Vagina (tissue), 2 donors: ENCODE data around the gene PCNA. TPM values are rescaled to one million over a fixed set of nuclear protein-coding genes. Genes with fewer than 3 reads are reported as not detected.

Experiments
- DNase-seq, 2 donors: peaks; one replicate each; pipeline ENCODE4 v3.0.0-alpha.2; 2017; ENCODE audit errors: extremely low spot score in 2 of 2
- H3K27ac ChIP-seq: fragments of 200-600 bp; sonication (generic); one replicate; pipeline ENCODE4 v1.5.1; 2019
- H3K27me3 ChIP-seq: fragments of 200-600 bp; sonication (generic); one replicate; pipeline ENCODE4 v1.5.1; 2019
- H3K36me3 ChIP-seq, 2 donors: fragments of 200-600 bp; sonication (generic); one replicate each; pipeline ENCODE4 v1.5.1; 2017 to 2019
- H3K4me1 ChIP-seq: fragments of 200-600 bp; sonication (generic); one replicate; pipeline ENCODE4 v1.5.1; 2019
- H3K4me3 ChIP-seq, 2 donors: fragments of 200-600 bp; sonication (generic); 1 replicate in 1 of 2; 2 replicates in 1 of 2; pipeline ENCODE4 v1.5.1; 2016 to 2019
- H3K9me3 ChIP-seq: fragments of 200-600 bp; sonication (generic); one replicate; pipeline ENCODE4 v1.5.1; 2019
- POLR2A ChIP-seq, 2 donors: fragments of 450-650 bp; IDR thresholded peaks; one replicate each; pipeline ENCODE4 v1.6.1; 2017; ENCODE audit warnings: antibody characterized with exemption in 2 of 2, mild to moderate bottlenecking in 2 of 2, moderate library complexity in 2 of 2
- POLR2AphosphoS5 ChIP-seq, 2 donors: sonication (generic); formaldehyde crosslinking; IDR thresholded peaks; one replicate each; pipeline ENCODE4 v1.9.0; 2017; ENCODE audit warnings: antibody characterized with exemption in 2 of 2, mild to moderate bottlenecking in 2 of 2, low read depth in 1 of 2; ENCODE audit not compliant: insufficient read depth in 1 of 2
- intact Hi-C: fragments of 100-400 bp; cut with DNase I; formaldehyde crosslinking; loops from one replicate; pipeline ENCODE4 v1.15.1; 2023
- small RNA-seq: library from RNA; depleted of rRNA; stranded (forward); fragments of <200 nt; gene quantifications from one replicate; pipeline ENCODE3, GENCODE V24; 2016
- total RNA-seq: library from RNA; depleted of rRNA; stranded (reverse); fragments of >200 nt; gene quantifications from one replicate; pipeline ENCODE4 v1.2.3, GENCODE V29; 2016
- TF ChIP-seq, protein P1 (sequence below), 3 experiments: fragments of 450-650 bp in 2 of 3; fragments of 200-600 bp in 1 of 3; sonication (generic) in 1 of 3; IDR thresholded peaks; one replicate each; pipeline ENCODE4 v1.5.1; 2017 to 2019; ENCODE audit warnings: antibody characterized with exemption in 3 of 3, mild to moderate bottlenecking in 2 of 3, moderate library complexity in 2 of 3

Gene PCNA
- total RNA-seq, 1 donor from 2014 or later: 42.2 TPM

DNA sequence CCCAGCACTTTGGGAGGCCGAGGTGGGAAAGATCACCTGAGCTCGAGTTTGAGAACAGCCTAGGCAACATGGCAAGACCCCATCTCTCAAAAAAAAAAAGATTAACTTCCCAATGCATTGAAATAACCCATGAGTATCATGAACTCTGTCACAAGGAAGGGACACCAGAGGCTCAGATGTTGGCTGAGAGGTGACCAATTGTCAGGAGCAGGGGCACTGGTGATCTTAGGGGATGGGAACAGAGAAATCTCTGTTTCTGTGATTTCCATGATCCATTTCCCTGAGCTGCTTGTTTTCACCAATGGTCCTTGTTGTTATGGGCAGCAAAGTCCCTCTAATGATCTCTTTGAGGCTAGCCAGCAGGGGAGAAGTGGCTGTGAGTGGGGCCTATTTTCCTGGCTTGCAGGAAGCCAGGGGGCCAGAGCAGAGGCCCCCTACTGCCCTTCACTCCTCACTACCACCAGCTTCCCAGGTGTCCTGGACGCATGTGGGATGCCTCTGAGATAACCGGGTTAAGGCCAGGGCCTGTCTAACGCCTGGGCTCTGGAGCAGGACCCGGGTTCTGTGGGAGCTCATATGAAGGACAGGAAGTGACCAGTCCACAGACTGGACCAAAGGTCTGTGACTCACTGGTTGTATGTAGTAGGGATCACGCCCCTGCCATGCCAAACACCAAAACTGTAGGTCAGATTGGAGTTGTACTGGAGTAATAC is 54.4 kb downstream of the PCNA start:
- Histone ChIP-seq H3K4me1 (peaks cover 6% of the 10 kb centered on the region), H3K27me3 (no peaks in the 10 kb centered on the region), H3K27ac (no peak overlapping the region), H3K4me3 (no peak overlapping the region), H3K9me3 (no peaks in the 10 kb centered on the region), H3K36me3 (no peaks in the 10 kb centered on the region)
- intact Hi-C loops: no loop called here
- no peak for DNase-seq
- TF ChIP-seq, protein P1, sequence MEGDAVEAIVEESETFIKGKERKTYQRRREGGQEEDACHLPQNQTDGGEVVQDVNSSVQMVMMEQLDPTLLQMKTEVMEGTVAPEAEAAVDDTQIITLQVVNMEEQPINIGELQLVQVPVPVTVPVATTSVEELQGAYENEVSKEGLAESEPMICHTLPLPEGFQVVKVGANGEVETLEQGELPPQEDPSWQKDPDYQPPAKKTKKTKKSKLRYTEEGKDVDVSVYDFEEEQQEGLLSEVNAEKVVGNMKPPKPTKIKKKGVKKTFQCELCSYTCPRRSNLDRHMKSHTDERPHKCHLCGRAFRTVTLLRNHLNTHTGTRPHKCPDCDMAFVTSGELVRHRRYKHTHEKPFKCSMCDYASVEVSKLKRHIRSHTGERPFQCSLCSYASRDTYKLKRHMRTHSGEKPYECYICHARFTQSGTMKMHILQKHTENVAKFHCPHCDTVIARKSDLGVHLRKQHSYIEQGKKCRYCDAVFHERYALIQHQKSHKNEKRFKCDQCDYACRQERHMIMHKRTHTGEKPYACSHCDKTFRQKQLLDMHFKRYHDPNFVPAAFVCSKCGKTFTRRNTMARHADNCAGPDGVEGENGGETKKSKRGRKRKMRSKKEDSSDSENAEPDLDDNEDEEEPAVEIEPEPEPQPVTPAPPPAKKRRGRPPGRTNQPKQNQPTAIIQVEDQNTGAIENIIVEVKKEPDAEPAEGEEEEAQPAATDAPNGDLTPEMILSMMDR (IDR thresholded peaks at IDR 0.05): no peak
- TF ChIP-seq POLR2AphosphoS5 (IDR thresholded peaks at IDR 0.05; ENCODE audit: insufficient read depth in 1 of 2, low read depth in 1 of 2) (no peak), POLR2A (IDR thresholded peaks at IDR 0.05) (no peak)

Small RNA genes lying within 50 kb of the gene (small RNA-seq; reads per million reads assigned to genes)
- gene RF00019 (not detected), gene RF00568 (not detected), gene RNA5SP474 (not detected)

Other genes with a start within 250 kb of the PCNA start
- gene SLC23A2, start 118.4 kb downstream of the PCNA start, total RNA-seq: 14.7 TPM
- 58.9 TPM for gene TMEM230, start 6.9 kb downstream of the PCNA start, total RNA-seq
- 24.8 TPM for gene CDS2, start 7.0 kb upstream of the PCNA start, total RNA-seq
- not detected for gene PROKR2, start 197.0 kb upstream of the PCNA start, total RNA-seq